H9 (cell line): ENCODE data around the gene ADCY5. TPM values are rescaled to one million over a fixed set of nuclear protein-coding genes. Genes with fewer than 3 reads are reported as not detected.

Experiments
- DNase-seq: peaks from one replicate; pipeline ENCODE4 v3.0.0-alpha.2; 2017
- H2AFZ ChIP-seq: one replicate; pipeline ENCODE4 v1.6.1; 2013; ENCODE audit warnings: mild to moderate bottlenecking, low read length, control low read depth, moderate library complexity
- H2AK5ac ChIP-seq: 2 replicates; pipeline ENCODE4 v1.6.1; 2013; ENCODE audit warnings: low read length, control low read depth, mixed read lengths; ENCODE audit not compliant: insufficient read length
- H2BK120ac ChIP-seq: one replicate; pipeline ENCODE4 v1.6.1; 2013; ENCODE audit warnings: low read depth, mild to moderate bottlenecking, low read length, control low read depth, inconsistent platforms; ENCODE audit not compliant: poor library complexity, severe bottlenecking
- H2BK12ac ChIP-seq: 2 replicates; pipeline ENCODE4 v1.6.1; 2013; ENCODE audit warnings: low read length, control low read depth, mixed read lengths, low read depth; ENCODE audit not compliant: insufficient read length
- H2BK15ac ChIP-seq: 2 replicates; pipeline ENCODE4 v1.6.1; 2013; ENCODE audit warnings: low read depth, low read length, control low read depth
- H2BK20ac ChIP-seq: one replicate; pipeline ENCODE4 v1.6.1; 2013; ENCODE audit warnings: low read depth, mild to moderate bottlenecking, low read length, control low read depth, inconsistent platforms; ENCODE audit not compliant: poor library complexity, severe bottlenecking
- H2BK5ac ChIP-seq: 2 replicates; pipeline ENCODE4 v1.6.1; 2013; ENCODE audit warnings: low read length, control low read depth, mixed read lengths; ENCODE audit not compliant: insufficient read length
- H3K14ac ChIP-seq: 2 replicates; pipeline ENCODE4 v1.6.1; 2013; ENCODE audit warnings: low read length, control low read depth; ENCODE audit not compliant: insufficient read depth
- H3K18ac ChIP-seq: 2 replicates; pipeline ENCODE4 v1.6.1; 2013; ENCODE audit warnings: low read depth, mild to moderate bottlenecking, mixed read lengths, low read length, control low read depth; ENCODE audit not compliant: insufficient read length
- H3K23ac ChIP-seq: 2 replicates; pipeline ENCODE4 v1.6.1; 2013; ENCODE audit warnings: low read length, control low read depth, mixed read lengths, low read depth; ENCODE audit not compliant: insufficient read length
- H3K23me2 ChIP-seq: 2 replicates; pipeline ENCODE4 v1.6.1; 2013; ENCODE audit warnings: low read depth, mild to moderate bottlenecking, mixed read lengths, low read length, control low read depth; ENCODE audit not compliant: insufficient read length, poor library complexity, severe bottlenecking
- H3K27ac ChIP-seq: 2 replicates; pipeline ENCODE4 v1.5.1; 2013; ENCODE audit warnings: low read length, control low read depth, mixed read lengths, low read depth; ENCODE audit not compliant: insufficient read length
- H3K27me3 ChIP-seq: 2 replicates; pipeline ENCODE4 v1.6.1; 2013; ENCODE audit warnings: low read length, control low read depth, inconsistent platforms; ENCODE audit not compliant: insufficient read depth
- H3K4ac ChIP-seq: 2 replicates; pipeline ENCODE4 v1.6.1; 2013; ENCODE audit warnings: low read depth, mild to moderate bottlenecking, control low read depth, inconsistent platforms, low read length, moderate library complexity
- H3K4me1 ChIP-seq: 2 replicates; pipeline ENCODE4 v1.6.1; 2013; ENCODE audit warnings: low read length, control low read depth, inconsistent platforms; ENCODE audit not compliant: insufficient read depth
- H3K4me2 ChIP-seq: 2 replicates; pipeline ENCODE4 v1.6.1; 2013; ENCODE audit warnings: low read length, control low read depth, mixed read lengths; ENCODE audit not compliant: insufficient read length, insufficient read depth
- H3K56ac ChIP-seq: 2 replicates; pipeline ENCODE4 v1.6.1; 2013; ENCODE audit warnings: low read depth, mild to moderate bottlenecking, mixed read lengths, low read length, control low read depth; ENCODE audit not compliant: insufficient read length
- H3K79me1 ChIP-seq: 2 replicates; pipeline ENCODE4 v1.6.1; 2013; ENCODE audit warnings: low read depth, mild to moderate bottlenecking, moderate library complexity, low read length, control low read depth, inconsistent platforms; ENCODE audit not compliant: insufficient read depth, poor library complexity, severe bottlenecking
- H3K79me2 ChIP-seq: 2 replicates; pipeline ENCODE4 v1.6.1; 2013; ENCODE audit warnings: low read length, control low read depth, inconsistent platforms; ENCODE audit not compliant: insufficient read depth
- H3K9ac ChIP-seq: 2 replicates; pipeline ENCODE4 v1.6.1; 2013; ENCODE audit warnings: low read length, control low read depth, mixed read lengths; ENCODE audit not compliant: insufficient read length; ENCODE audit errors: extremely low read depth
- H3K9me3 ChIP-seq: one replicate; pipeline ENCODE4 v1.6.1; 2013; ENCODE audit warnings: low read depth, low read length, inconsistent platforms; ENCODE audit not compliant: control insufficient read depth
- H3T11ph ChIP-seq: one replicate; pipeline ENCODE4 v1.6.1; 2013; ENCODE audit warnings: mild to moderate bottlenecking, low read length, control low read depth, inconsistent platforms
- H4K20me1 ChIP-seq: one replicate; pipeline ENCODE4 v1.6.1; 2013; ENCODE audit not compliant: control insufficient read depth, insufficient read length, insufficient read depth
- H4K5ac ChIP-seq: 2 replicates; pipeline ENCODE4 v1.6.1; 2013; ENCODE audit warnings: low read depth, mild to moderate bottlenecking, mixed read lengths, low read length, control low read depth; ENCODE audit not compliant: insufficient read length
- H4K8ac ChIP-seq: replicated peaks from 2 replicates; pipeline ENCODE4 v1.6.1; 2013; ENCODE audit warnings: low read length, control low read depth, mixed read lengths, low read depth; ENCODE audit not compliant: insufficient read length
- H4K91ac ChIP-seq: 2 replicates; pipeline ENCODE4 v1.6.1; 2013; ENCODE audit warnings: low read depth, mild to moderate bottlenecking, moderate library complexity, mixed read lengths, low read length, control low read depth; ENCODE audit not compliant: insufficient read length
- H3K27ac Mint-ChIP-seq, 3 experiments: 2 replicates in 2 of 3; 3 replicates in 1 of 3; pipeline ENCODE4 v1.8.0; 2020 to 2021; ENCODE audit warnings: mixed read lengths in 3 of 3, mild to moderate bottlenecking in 1 of 3, moderate library complexity in 1 of 3
- H3K27me3 Mint-ChIP-seq: 2 replicates; pipeline ENCODE4 v1.8.0; 2021; ENCODE audit warnings: low read depth, mild to moderate bottlenecking, moderate library complexity, mixed read lengths
- H3K36me3 Mint-ChIP-seq, 3 experiments: 2 replicates in 2 of 3; 3 replicates in 1 of 3; pipeline ENCODE4 v1.8.0; 2020 to 2021; ENCODE audit warnings: low read depth in 3 of 3, mixed read lengths in 3 of 3; ENCODE audit not compliant: insufficient read depth in 1 of 3
- H3K4me1 Mint-ChIP-seq, 2 experiments: 2 replicates each; pipeline ENCODE4 v1.8.0; 2020; ENCODE audit warnings: mixed read lengths in 2 of 2
- H3K4me3 Mint-ChIP-seq, 2 experiments: 2 replicates in 1 of 2; 3 replicates in 1 of 2; pipeline ENCODE4 v1.8.0; 2020 to 2021; ENCODE audit warnings: mild to moderate bottlenecking in 2 of 2, mixed read lengths in 2 of 2, moderate library complexity in 1 of 2
- H3K9me3 Mint-ChIP-seq, 2 experiments: 2 replicates in 1 of 2; 3 replicates in 1 of 2; pipeline ENCODE4 v1.8.0; 2020; ENCODE audit warnings: mild to moderate bottlenecking in 2 of 2, mixed read lengths in 2 of 2, moderate library complexity in 1 of 2
- CTCF ChIP-seq: fragments of 200-600 bp; sonication (generic); conservative IDR thresholded peaks from 3 replicates; pipeline ENCODE4 v1.8.0; 2021; ENCODE audit warnings: antibody characterized with exemption, mild to moderate bottlenecking
- WGBS: extraction: QIAGEN DNeasy Blood & Tissue Kit; methylation state at CpG from one replicate; pipeline ENCODE4 v1.1.7; 2013; ENCODE audit warnings: missing lambda C conversion rate, low lambda C conversion rate, mixed read lengths; ENCODE audit not compliant: insufficient read length; ENCODE audit errors: extremely low coverage; 5-methylcytosine and 5-hydroxymethylcytosine counted together
- total RNA-seq: library from RNA; stranded (reverse); gene quantifications from 2 replicates; pipeline ENCODE4 v1.2.1, GENCODE V29; 2021

The ADCY5 gene
- total RNA-seq, 1 experiment from 2014 or later: 5.0 TPM

DNA sequence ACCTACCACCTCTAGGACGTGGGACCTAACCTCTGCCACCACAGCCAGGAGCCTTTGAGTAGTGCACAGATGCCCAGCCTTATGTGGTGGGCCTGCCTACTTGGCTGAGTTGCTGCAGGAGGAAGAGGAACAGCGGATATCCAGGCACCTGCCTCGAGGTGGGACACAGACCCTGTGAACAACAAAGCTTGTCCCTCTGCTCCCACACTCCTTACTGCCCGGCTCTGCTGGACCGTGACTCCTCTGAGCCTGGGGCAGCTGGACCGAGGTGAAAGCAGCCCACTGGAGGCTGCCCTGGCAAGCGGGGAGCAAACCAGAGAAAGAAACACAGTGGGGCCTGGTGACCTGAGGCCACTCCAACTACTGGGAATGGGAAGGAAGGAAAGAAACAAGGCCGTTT is 149.3 kb downstream of the ADCY5 start:
- Histone ChIP-seq H3K4me2 (no peak overlapping the region), H3K4ac (no peak overlapping the region), H4K8ac (no peak overlapping the region), H4K5ac (no peak overlapping the region), H3K79me1 (no peaks in the 10 kb centered on the region), H3K27me3 (no peaks in the 10 kb centered on the region), H2AK5ac (no peak overlapping the region), H3K14ac (no peak overlapping the region), H2BK15ac (no peak overlapping the region), H3K23me2 (no peaks in the 10 kb centered on the region), H2BK20ac (no peak overlapping the region), H3T11ph (no peak overlapping the region), H2BK12ac (no peak overlapping the region), H2AFZ (no peak overlapping the region), H3K79me2 (no peaks in the 10 kb centered on the region), H3K56ac (no peak overlapping the region), H3K27ac (no peak overlapping the region), H3K18ac (no peak overlapping the region), H3K9ac (no peak overlapping the region), H4K20me1 (peaks cover 2% of the 10 kb centered on the region), H3K9me3 (no peaks in the 10 kb centered on the region), H3K4me1 (no peaks in the 10 kb centered on the region), H2BK120ac (no peak overlapping the region), H2BK5ac (peak overlapping the region; percentile 1), H4K91ac (no peak overlapping the region), H3K23ac (no peak overlapping the region)
- Mint-ChIP-seq H3K27ac (peak overlapping the region in 1 of 3 experiments; percentile 22; a peak in 1 of 7 replicates), H3K9me3 (no peaks in the 10 kb centered on the region; a peak in 1 of 5 replicates), H3K4me3 (no peak overlapping the region), H3K4me1 (no peaks in the 10 kb centered on the region), H3K36me3 (peaks cover 11 to 29% (median 18%) of the 10 kb centered on the region in 3 experiments), H3K27me3 (no peaks in the 10 kb centered on the region)
- DNase-seq: no peak
- no peak for TF ChIP-seq CTCF
- WGBS: no CpG with 5 or more reads among the region's 8 CpGs
